ENCODE data around the gene TRIM74.
"Not testable (repeated sequence)": the region's sequence is repeated elsewhere in the genome, so short reads cannot be mapped to it uniquely, and the experiment has no call there.

DNA sequence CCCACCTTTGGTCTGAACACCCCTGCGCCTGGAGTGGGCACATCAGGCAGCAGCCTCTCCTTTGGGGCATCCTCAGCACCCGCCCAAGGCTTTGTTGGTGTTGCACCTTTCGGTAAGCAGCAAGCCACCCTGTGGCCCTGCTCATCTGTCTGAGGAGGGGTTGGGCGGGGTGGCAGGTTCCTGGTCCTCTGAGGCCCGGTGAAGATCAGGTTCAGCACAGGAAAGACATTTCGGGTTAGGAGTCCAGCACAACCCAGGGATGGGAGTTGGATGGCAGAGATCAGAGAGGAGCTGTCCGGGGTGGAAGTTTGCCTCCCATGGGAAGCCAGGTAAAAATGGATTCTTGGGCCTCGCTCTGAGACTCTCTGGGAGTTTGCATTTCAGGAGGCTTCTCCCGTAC lies 23.7 kb downstream of the TRIM74 start:
- TF ChIP-seq, protein P1, sequence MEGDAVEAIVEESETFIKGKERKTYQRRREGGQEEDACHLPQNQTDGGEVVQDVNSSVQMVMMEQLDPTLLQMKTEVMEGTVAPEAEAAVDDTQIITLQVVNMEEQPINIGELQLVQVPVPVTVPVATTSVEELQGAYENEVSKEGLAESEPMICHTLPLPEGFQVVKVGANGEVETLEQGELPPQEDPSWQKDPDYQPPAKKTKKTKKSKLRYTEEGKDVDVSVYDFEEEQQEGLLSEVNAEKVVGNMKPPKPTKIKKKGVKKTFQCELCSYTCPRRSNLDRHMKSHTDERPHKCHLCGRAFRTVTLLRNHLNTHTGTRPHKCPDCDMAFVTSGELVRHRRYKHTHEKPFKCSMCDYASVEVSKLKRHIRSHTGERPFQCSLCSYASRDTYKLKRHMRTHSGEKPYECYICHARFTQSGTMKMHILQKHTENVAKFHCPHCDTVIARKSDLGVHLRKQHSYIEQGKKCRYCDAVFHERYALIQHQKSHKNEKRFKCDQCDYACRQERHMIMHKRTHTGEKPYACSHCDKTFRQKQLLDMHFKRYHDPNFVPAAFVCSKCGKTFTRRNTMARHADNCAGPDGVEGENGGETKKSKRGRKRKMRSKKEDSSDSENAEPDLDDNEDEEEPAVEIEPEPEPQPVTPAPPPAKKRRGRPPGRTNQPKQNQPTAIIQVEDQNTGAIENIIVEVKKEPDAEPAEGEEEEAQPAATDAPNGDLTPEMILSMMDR (IDR thresholded peaks at IDR 0.05; ENCODE audit: low read depth, low read length): not testable (repeated sequence)
- TF ChIP-seq EZH2phosphoT487 (IDR thresholded peaks at IDR 0.05; ENCODE audit: low read depth): not testable (repeated sequence)
